Naive thymus-derived CD4-positive, alpha-beta T cell (primary cell): ENCODE results near the gene SLX4IP. TPM values are rescaled to one million over a fixed set of nuclear protein-coding genes. Genes with fewer than 3 reads are reported as not detected.

Experiments
- ATAC-seq: fragments of 150-1000 bp; cut with Tn5 transposase; 2 replicates; pipeline ENCODE4 v1.10.0; 2021; ENCODE audit warnings: mild to moderate bottlenecking, moderate library complexity
- CTCF ChIA-PET: fragments of 350-600 bp; sonication (Branson Sonifier 250); formaldehyde crosslinking; loops from one replicate; lab custom pipeline; 2021; ENCODE audit warnings: antibody characterized with exemption; lab: Charles Lee
- POLR2A ChIA-PET: fragments of 350-600 bp; sonication (Branson Sonifier 250); formaldehyde crosslinking; loops from one replicate; lab custom pipeline; 2021; ENCODE audit warnings: antibody characterized with exemption, inconsistent platforms; lab: Charles Lee
- DNase-seq, 9 donors: peaks; one replicate each; pipeline versions ENCODE4 v3.0.0 to v3.0.0-alpha.2; 2020 to 2022; ENCODE audit warnings: mixed read lengths in 1 of 9
- H3K27ac ChIP-seq: one replicate; pipeline ENCODE4 v1.7.0; 2013; ENCODE audit warnings: mild to moderate bottlenecking, low read depth, low read length, moderate library complexity
- H3K27me3 ChIP-seq, 2 donors: one replicate each; pipeline ENCODE4 v1.7.0; 2013; ENCODE audit warnings: low read length in 2 of 2, mild to moderate bottlenecking in 2 of 2, moderate library complexity in 2 of 2; ENCODE audit not compliant: control insufficient read depth in 2 of 2, insufficient read depth in 2 of 2
- H3K36me3 ChIP-seq, 3 experiments: 1 replicate in 2 of 3; 2 replicates in 1 of 3; pipeline ENCODE4 v1.7.0; 2013; ENCODE audit warnings: low read length in 3 of 3, mild to moderate bottlenecking in 3 of 3, moderate library complexity in 1 of 3; ENCODE audit not compliant: insufficient read depth in 3 of 3, control insufficient read depth in 2 of 3
- H3K4me1 ChIP-seq, 2 donors: one replicate each; pipeline ENCODE4 v1.7.0; 2013; ENCODE audit warnings: low read length in 2 of 2, mild to moderate bottlenecking in 2 of 2, moderate library complexity in 1 of 2; ENCODE audit not compliant: control insufficient read depth in 2 of 2, insufficient read depth in 2 of 2
- H3K4me3 ChIP-seq: 2 replicates; pipeline ENCODE4 v1.7.0; 2013; ENCODE audit warnings: mild to moderate bottlenecking, low read length
- H3K9me3 ChIP-seq, 3 experiments: 1 replicate in 2 of 3; 2 replicates in 1 of 3; pipeline ENCODE4 v1.7.0; 2013; ENCODE audit warnings: low read length in 3 of 3; ENCODE audit not compliant: control insufficient read depth in 2 of 3
- H3K27ac Mint-ChIP-seq, 9 donors: one replicate each; pipeline ENCODE4 v1.8.0; 2020 to 2022; ENCODE audit warnings: mixed read lengths in 9 of 9, mild to moderate bottlenecking in 8 of 9, moderate library complexity in 5 of 9, inconsistent platforms in 2 of 9
- H3K27me3 Mint-ChIP-seq, 5 donors: one replicate each; pipeline ENCODE4 v1.8.0; 2021 to 2022; ENCODE audit warnings: mixed read lengths in 5 of 5, mild to moderate bottlenecking in 1 of 5
- H3K36me3 Mint-ChIP-seq, 5 donors: one replicate each; pipeline ENCODE4 v1.8.0; 2020 to 2022; ENCODE audit warnings: mixed read lengths in 5 of 5, mild to moderate bottlenecking in 3 of 5, inconsistent platforms in 1 of 5
- H3K4me1 Mint-ChIP-seq, 7 donors: one replicate each; pipeline ENCODE4 v1.8.0; 2020 to 2022; ENCODE audit warnings: mixed read lengths in 7 of 7, mild to moderate bottlenecking in 3 of 7, inconsistent platforms in 1 of 7
- H3K4me3 Mint-ChIP-seq, 10 donors: one replicate each; pipeline ENCODE4 v1.8.0; 2020 to 2022; ENCODE audit warnings: mild to moderate bottlenecking in 10 of 10, mixed read lengths in 10 of 10, moderate library complexity in 6 of 10, inconsistent platforms in 2 of 10
- H3K9me3 Mint-ChIP-seq, 11 donors: one replicate each; pipeline ENCODE4 v1.8.0; 2020 to 2022; ENCODE audit warnings: mixed read lengths in 11 of 11, mild to moderate bottlenecking in 4 of 11, inconsistent platforms in 1 of 11, moderate library complexity in 1 of 11
- intact Hi-C, 2 donors: fragments of 100-400 bp; cut with micrococcal nuclease; formaldehyde crosslinking; loops; one replicate each; pipeline ENCODE4 v1.15.1; 2023
- polyA plus RNA-seq, 2 donors: library from polyadenylated mRNA; unstranded; fragments of 300-500 nt; fragmentation: Illumina TruSeq; gene quantifications; one replicate each; pipeline ENCODE4 v1.2.3, GENCODE V29; 2021
- total RNA-seq, 6 experiments: library from RNA in 5 of 6; stranded (reverse) in 5 of 6; gene quantifications; 1 replicate in 5 of 6; 2 replicates in 1 of 6; pipeline ENCODE4 v1.2.3 and lab custom pipeline; 2021 to 2026

The SLX4IP gene
- total and polyA plus RNA-seq, 7 experiments from 2014 or later: 1.6 to 8.2 (median 5.3) TPM

DNA sequence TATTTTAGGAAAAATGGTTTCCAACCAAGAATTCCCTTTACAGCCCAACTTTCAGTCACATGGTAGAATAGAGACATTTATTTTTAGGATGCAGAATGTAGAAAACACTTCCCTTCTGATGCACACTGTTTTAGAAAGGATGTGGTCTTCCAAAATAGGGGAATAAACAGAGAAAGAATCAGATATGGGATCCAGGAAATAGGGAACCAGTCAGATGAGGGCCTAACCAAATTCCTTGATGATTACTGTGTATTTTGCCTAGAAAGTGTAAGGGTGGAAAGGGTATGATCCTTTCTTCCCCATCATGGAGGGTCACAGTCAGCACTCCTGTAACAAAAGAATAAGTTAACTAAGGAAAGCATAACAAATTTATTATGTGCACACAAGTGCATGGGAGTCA, 27.4 kb downstream of the SLX4IP start:
- Mint-ChIP-seq H3K9me3 (peaks cover 0 to 22% (median 3%) of the 10 kb centered on the region in 11 donors), H3K27ac (no peak overlapping the region), H3K4me1 (peaks cover 0 to 18% (median 5%) of the 10 kb centered on the region in 7 donors), H3K4me3 (no peak overlapping the region), H3K27me3 (no peaks in the 10 kb centered on the region), H3K36me3 (peaks cover 21 to 59% (median 48%) of the 10 kb centered on the region in 5 donors)
- ChIA-PET POLR2A (no interaction called here), CTCF (no interaction called here)
- no peaks in the 10 kb centered on the region for H3K27me3 ChIP-seq
- DNase-seq (no peak), ATAC-seq (no peak)
- no peaks in the 10 kb centered on the region for H3K9me3 ChIP-seq
- H3K36me3 ChIP-seq: no peaks in the 10 kb centered on the region
- H3K4me3 ChIP-seq: no peak overlapping the region
- intact Hi-C loops: loop anchor here in 1 of 2 donors (10.0 kb wide), 1 partner anchor 742 kb away; no protein-coding TSS in a partner anchor
- no peaks in the 10 kb centered on the region for H3K4me1 ChIP-seq
- H3K27ac ChIP-seq: no peak overlapping the region

DNA sequence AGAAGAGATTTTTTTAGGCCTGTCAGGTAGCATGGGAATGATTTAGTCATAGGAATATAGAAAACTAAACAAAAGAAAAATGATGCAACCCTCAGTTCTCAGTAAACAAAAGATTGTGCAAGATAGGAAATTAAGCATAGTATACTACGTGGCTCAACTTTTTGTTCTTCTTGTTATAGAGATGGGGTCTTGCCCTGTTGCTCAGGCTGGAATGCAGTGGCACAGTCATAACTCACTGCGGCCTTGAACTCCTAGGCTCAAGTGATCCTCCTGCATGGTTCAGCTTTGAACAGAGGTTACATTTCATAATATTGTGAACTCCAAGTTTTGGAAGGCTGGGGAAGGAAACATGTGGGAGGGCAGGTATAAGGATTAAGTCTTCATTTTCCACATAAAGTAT, 28.5 kb downstream of the SLX4IP start:
- DNase-seq: no peak
- Histone ChIP-seq H3K4me1 (no peaks in the 10 kb centered on the region), H3K27me3 (no peaks in the 10 kb centered on the region), H3K4me3 (no peak overlapping the region), H3K36me3 (no peaks in the 10 kb centered on the region), H3K27ac (no peak overlapping the region), H3K9me3 (no peaks in the 10 kb centered on the region)
- Mint-ChIP-seq H3K9me3 (peaks cover 0 to 18% (median 0%) of the 10 kb centered on the region in 11 donors), H3K4me3 (no peak overlapping the region), H3K27ac (no peak overlapping the region), H3K4me1 (peaks cover 0 to 27% (median 10%) of the 10 kb centered on the region in 7 donors), H3K27me3 (no peaks in the 10 kb centered on the region), H3K36me3 (peaks cover 18 to 57% (median 43%) of the 10 kb centered on the region in 5 donors)
- no peak for ATAC-seq
- intact Hi-C loops: loop anchor here in 1 of 2 donors (10.0 kb wide), 1 partner anchor 741 kb away; no protein-coding TSS in a partner anchor
- ChIA-PET POLR2A (no interaction called here), CTCF (no interaction called here)

DNA sequence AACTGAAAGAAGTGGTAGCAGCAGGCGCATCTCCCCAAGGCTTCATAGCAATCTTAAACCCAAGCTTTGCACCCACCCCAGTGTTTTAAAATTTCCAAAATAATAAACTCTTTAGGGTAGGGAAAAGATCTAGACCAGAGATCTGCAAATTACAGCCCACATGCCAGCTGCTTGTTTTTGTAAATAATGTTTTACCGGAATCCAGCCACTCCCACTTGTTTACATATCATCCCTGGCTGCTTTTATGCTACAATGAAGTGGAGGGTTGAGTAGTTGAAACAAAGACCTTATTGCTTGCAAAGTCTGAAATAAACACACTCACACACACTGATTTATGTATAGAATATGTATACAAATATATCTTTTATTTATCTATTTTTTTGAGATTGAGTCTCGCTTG, 30.0 kb downstream of the SLX4IP start:
- Mint-ChIP-seq H3K27ac (no peak overlapping the region), H3K36me3 (peaks cover 8 to 51% (median 32%) of the 10 kb centered on the region in 5 donors), H3K4me1 (peaks cover 4 to 20% (median 15%) of the 10 kb centered on the region in 7 donors), H3K27me3 (no peaks in the 10 kb centered on the region), H3K9me3 (peaks cover 0 to 10% (median 0%) of the 10 kb centered on the region in 11 donors), H3K4me3 (no peak overlapping the region)
- Histone ChIP-seq H3K36me3 (peaks cover 0 to 5% (median 0%) of the 10 kb centered on the region in 3 experiments), H3K4me1 (no peaks in the 10 kb centered on the region), H3K27me3 (no peaks in the 10 kb centered on the region), H3K9me3 (no peaks in the 10 kb centered on the region), H3K4me3 (no peak overlapping the region), H3K27ac (no peak overlapping the region)
- intact Hi-C loops: loop anchor here in 1 of 2 donors (5.0 to 10.0 kb wide), 3 partner anchors 87 to 1077 kb away; no protein-coding TSS in a partner anchor
- ChIA-PET POLR2A (no interaction called here), CTCF (no interaction called here)
- no peak for ATAC-seq
- no peak for DNase-seq

DNA sequence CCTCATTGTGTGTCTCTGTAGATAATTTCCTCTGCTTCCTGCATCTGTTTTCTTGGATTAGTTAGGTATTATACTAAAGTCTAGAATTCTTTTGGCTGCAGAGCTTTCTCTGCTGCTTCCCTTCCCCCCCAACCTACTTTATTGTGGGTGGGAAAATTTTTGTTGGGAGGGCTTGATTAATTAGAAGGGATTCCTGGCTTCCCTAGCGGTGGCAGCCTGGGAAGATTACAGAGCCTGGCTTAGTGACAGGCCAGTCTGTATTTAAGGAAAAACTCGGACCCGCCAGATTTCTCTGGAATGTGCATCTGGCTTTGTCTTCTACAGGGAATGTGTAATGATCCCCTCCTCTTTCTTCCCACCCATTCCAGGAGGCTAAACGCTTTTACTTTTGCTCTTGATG, 31.2 kb downstream of the SLX4IP start:
- POLR2A ChIA-PET: no interaction called here
- Histone ChIP-seq H3K27ac (no peak overlapping the region), H3K36me3 (peaks cover 0 to 5% (median 0%) of the 10 kb centered on the region in 3 experiments), H3K9me3 (no peaks in the 10 kb centered on the region), H3K27me3 (no peaks in the 10 kb centered on the region), H3K4me3 (no peak overlapping the region), H3K4me1 (no peaks in the 10 kb centered on the region)
- H3K27ac Mint-ChIP-seq: no peak overlapping the region
- DNase-seq: no peak
- H3K4me1 Mint-ChIP-seq: peaks cover 0 to 20% (median 17%) of the 10 kb centered on the region in 7 donors
- H3K27me3 Mint-ChIP-seq: no peaks in the 10 kb centered on the region
- intact Hi-C loops: loop anchor here (2.0 to 10.0 kb wide), 4 partner anchors 14 to 1076 kb away; no protein-coding TSS in a partner anchor
- H3K4me3 Mint-ChIP-seq: no peak overlapping the region
- CTCF ChIA-PET: no interaction called here
- H3K36me3 Mint-ChIP-seq: peaks cover 8 to 47% (median 34%) of the 10 kb centered on the region in 5 donors
- ATAC-seq: no peak
- peaks cover 0 to 6% (median 0%) of the 10 kb centered on the region in 11 donors for H3K9me3 Mint-ChIP-seq

DNA sequence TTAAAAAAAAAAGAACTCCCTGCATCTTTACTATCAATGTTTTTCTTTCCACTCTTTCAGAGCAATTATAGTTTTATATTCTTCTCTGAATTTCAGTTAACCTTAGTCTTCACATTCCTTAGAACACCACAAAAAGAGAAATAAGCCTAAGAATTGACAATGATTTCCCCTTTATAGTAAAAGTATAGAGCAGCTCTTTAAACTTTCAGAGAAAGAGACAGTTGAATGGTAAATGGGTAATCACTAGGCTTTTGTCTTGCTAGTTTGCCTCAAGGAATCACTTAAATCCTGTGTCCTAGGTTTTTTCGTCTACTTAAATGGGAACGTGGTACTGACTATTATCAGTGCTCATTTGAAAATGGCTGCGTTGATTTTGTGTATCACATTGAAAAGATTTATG, 31.8 kb downstream of the SLX4IP start:
- H3K27me3 ChIP-seq: no peaks in the 10 kb centered on the region
- H3K4me3 ChIP-seq: no peak overlapping the region
- Mint-ChIP-seq H3K4me1 (peaks cover 0 to 18% (median 16%) of the 10 kb centered on the region in 7 donors), H3K4me3 (no peak overlapping the region), H3K27me3 (no peaks in the 10 kb centered on the region), H3K36me3 (peaks cover 8 to 47% (median 39%) of the 10 kb centered on the region in 5 donors), H3K9me3 (peaks cover 0 to 6% (median 0%) of the 10 kb centered on the region in 11 donors), H3K27ac (no peak overlapping the region)
- CTCF ChIA-PET: no interaction called here
- no peaks in the 10 kb centered on the region for H3K4me1 ChIP-seq
- ATAC-seq (no peak), DNase-seq (no peak)
- no peaks in the 10 kb centered on the region for H3K9me3 ChIP-seq
- intact Hi-C loops: loop anchor here (2.0 to 10.0 kb wide), 4 partner anchors 14 to 1075 kb away; no protein-coding TSS in a partner anchor
- POLR2A ChIA-PET: no interaction called here
- no peak overlapping the region for H3K27ac ChIP-seq
- peaks cover 0 to 5% (median 0%) of the 10 kb centered on the region in 3 experiments for H3K36me3 ChIP-seq

DNA sequence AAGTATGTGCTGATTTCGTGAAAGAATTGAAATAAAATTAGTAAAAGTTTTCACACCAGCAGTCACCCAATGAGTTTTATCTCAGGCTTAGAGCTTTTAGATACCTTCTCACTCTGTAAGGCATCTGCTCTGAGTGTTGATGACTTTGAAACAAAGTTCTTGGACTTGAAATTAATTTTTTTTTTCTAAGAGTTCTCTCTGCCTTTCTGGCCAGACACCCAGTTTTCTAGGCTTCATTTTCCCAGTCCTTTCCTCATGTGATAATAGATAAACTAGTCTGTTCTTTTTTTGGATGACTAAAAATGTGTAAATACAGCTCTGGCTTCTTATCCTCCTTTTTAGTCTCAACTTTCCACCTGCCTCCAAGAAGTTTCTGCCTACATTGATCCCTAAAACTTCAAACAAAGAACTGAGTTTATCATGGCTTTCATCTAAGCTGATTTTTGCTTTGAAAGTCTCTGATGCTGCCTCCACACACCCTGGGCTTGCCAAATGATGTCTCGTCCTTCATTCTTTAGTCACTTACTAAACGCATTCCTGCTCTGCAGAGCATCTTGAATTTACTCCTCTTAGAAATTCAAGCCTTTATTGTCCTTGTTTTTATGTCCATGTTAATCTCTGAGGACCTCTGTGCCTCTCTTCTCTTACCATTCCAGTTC, 32.7 kb downstream of the SLX4IP start:
- H3K27me3 Mint-ChIP-seq: no peaks in the 10 kb centered on the region
- Histone ChIP-seq H3K9me3 (no peaks in the 10 kb centered on the region), H3K4me1 (no peaks in the 10 kb centered on the region), H3K4me3 (no peak overlapping the region), H3K27me3 (no peaks in the 10 kb centered on the region), H3K27ac (no peak overlapping the region), H3K36me3 (peaks cover 0 to 5% (median 0%) of the 10 kb centered on the region in 3 experiments)
- DNase-seq (no peak), ATAC-seq (no peak)
- peaks cover 6 to 40% (median 30%) of the 10 kb centered on the region in 5 donors for H3K36me3 Mint-ChIP-seq
- intact Hi-C loops: loop anchor here (2.0 to 10.0 kb wide), 4 partner anchors 15 to 1074 kb away; no protein-coding TSS in a partner anchor
- ChIA-PET CTCF (no interaction called here), POLR2A (no interaction called here)
- peak overlapping the region in 3 of 9 donors; percentile 12 to 48 (median 24) for H3K27ac Mint-ChIP-seq
- H3K4me1 Mint-ChIP-seq: peaks cover 0 to 17% (median 11%) of the 10 kb centered on the region in 7 donors
- H3K4me3 Mint-ChIP-seq: no peak overlapping the region
- peaks cover 0 to 5% (median 0%) of the 10 kb centered on the region in 11 donors for H3K9me3 Mint-ChIP-seq
